GM19240 (cell line): Measurements from ENCODE around the gene TSGA10.
"Not testable (repeated sequence)": the region's sequence is repeated elsewhere in the genome, so short reads cannot be mapped to it uniquely, and the experiment has no call there.

ENCODE experiments used
- DNase-seq: peaks from one replicate; pipeline ENCODE4 v3.0.0; 2011; ENCODE audit warnings: low spot score; ENCODE audit not compliant: insufficient read length

Gene TSGA10, protein sequence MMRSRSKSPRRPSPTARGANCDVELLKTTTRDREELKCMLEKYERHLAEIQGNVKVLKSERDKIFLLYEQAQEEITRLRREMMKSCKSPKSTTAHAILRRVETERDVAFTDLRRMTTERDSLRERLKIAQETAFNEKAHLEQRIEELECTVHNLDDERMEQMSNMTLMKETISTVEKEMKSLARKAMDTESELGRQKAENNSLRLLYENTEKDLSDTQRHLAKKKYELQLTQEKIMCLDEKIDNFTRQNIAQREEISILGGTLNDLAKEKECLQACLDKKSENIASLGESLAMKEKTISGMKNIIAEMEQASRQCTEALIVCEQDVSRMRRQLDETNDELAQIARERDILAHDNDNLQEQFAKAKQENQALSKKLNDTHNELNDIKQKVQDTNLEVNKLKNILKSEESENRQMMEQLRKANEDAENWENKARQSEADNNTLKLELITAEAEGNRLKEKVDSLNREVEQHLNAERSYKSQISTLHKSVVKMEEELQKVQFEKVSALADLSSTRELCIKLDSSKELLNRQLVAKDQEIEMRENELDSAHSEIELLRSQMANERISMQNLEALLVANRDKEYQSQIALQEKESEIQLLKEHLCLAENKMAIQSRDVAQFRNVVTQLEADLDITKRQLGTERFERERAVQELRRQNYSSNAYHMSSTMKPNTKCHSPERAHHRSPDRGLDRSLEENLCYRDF

DNA sequence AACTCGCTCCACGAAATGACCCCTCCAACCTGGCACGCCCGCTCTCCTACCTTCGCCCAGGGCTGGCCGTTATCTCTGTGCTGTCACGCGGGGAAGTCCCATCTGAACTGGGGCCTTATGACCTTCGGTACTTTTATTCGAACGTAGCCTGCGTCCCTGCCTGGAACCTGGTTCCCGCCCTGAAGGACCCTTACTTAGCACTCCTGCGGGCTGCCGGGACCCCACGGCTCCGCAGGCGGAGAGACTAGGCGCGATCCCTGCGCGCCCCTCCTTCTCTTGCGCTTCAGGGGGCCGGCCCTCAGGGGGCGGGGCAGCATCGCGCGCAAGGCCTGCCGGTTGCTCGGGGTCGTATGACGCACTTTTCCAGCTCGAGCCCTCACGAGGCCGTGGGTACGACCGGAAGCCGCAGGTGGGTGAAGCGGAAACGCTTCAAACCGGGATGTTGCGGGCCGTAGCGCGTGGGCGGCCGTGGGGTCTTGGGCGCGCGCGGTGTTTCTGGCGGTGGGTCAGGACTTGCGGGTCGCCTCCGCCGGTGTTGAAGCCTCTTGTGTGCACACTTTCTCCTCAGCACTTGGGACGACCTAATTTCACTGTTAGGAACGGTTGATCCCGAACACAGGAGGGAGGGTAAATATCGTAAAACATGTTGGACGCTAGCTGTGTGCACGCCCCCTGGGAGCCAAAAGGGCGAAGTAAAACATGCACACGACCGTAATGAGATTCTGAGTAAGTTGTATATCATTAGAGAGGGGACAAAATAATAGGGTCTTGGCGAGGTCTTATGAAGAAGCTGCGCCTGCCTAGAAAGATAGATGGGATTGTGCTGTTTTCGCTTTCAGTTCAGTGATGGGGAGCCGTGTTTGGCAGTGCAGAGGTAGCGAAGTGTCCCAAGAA, at the start of gene TSGA10, which contains the start of gene LIPT1:
TSGA10 (minus strand) TSS at position 300 of the 894 bp plus-strand sequence. CDS start 45,503 bp downstream, outside the sequence.
LIPT1 (plus strand) TSS at position 325 of the 894 bp plus-strand sequence. CDS start 6,991 bp downstream, outside the sequence.
- peak; percentile 86 for DNase-seq

DNA sequence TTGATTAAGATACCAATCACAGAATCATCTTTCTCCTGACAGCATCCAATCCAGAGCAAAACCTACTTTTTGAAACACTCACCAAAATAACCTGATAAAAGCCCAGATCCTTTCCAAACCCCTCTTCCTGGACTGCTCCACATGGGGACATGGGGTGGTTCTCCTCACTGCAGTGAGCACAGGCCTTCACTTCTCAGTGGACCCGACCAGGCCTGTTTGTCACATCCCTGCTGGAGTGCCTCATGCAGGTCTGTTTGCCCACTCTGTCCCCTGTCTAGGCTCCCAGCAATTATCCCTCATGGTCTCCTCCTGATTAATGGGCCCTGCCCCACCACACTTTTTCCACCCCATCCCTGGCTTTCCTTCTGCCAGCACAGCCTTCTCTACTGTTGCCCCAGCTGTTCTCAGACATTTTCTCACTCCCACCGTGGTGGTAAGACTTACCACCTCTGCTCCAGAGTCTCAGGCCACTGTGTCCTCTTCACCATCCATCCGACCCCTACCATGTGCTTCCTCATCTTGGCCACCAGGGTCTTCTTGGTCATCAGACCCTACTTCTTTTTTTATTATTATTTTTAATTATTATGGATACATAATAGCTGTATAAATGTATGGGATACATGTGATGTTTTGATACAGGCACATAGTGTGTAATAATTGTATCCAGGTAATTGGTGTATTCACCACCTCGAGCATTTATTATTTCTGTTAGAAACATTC, 47.4 kb upstream of the TSGA10 start:
- DNase-seq = no peak

- no peak for DNase-seq
These were observed 45.5 kb upstream of the TSGA10 start for GRCh38 chr2:99200076-99200800.

GRCh38 chr2:99198103-99198841, 43.5 kb upstream of the TSGA10 start:
- DNase-seq = no peak

DNA sequence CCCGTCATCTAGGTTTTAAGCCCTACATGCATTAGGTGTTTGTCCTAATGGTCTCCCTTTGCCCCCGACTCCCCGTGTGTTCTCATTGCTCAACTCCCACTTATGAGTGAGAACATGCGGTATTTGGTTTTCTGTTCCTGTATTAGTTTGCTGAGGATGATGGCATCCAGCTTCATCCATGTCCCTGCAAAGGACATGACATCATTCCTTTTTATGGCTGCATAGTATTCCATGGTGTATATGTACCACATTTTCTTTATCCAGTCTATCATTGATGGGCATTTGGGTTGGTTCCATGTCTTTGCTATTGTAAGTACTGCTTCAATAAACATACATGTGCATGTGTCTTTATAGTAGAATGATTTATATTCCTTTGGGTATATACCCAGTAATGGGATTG, 37.6 kb upstream of the TSGA10 start:
- DNase-seq = not testable (repeated sequence)

GRCh38 chr2:99190548-99190947, 35.8 kb upstream of the TSGA10 start:
- DNase-seq = no peak

GRCh38 chr2:99188357-99188756, 33.6 kb upstream of the TSGA10 start:
- DNase-seq = no peak

DNA sequence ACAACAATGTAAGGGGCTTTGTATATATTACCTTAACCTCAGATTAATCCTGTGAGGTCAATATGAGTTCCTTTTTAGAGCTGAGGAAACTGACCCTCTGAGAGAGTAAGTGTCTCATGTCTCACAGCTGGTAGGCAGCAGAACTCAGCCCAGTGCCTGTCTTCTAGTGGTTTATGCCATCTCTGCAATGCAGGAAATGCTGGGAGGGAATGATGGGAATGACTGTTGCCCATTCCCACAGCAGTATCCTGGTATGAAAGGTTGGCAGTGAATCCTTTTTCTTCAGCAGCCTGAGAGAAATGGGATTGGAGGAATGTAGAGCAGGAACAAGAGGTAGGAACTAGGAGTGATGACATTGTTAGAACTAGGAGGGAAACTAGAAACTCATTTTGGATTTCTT, 32.3 kb upstream of the TSGA10 start:
- DNase-seq = no peak

DNA sequence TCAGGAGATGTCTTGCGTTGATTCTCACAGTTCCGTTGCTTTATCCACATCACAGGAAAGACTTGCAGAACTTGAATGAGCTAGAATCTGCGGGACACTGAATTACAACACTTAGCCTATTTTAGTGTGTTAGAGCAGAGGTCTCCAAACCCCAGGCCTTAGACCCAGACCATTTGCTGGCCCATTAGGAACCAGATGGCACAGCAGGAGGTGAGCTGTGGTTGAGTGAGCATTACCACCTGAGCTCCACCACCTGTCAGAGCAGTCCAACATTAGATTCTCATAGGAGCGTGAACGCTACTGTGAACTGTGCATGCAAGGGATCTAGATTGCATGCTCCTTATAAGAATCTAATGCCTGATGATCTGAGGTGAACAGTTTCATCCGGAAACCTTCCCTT, 30.1 kb upstream of the TSGA10 start:
- DNase-seq = no peak

- no peak for DNase-seq
These were observed 28.3 kb upstream of the TSGA10 start for GRCh38 chr2:99183025-99183424.

DNA sequence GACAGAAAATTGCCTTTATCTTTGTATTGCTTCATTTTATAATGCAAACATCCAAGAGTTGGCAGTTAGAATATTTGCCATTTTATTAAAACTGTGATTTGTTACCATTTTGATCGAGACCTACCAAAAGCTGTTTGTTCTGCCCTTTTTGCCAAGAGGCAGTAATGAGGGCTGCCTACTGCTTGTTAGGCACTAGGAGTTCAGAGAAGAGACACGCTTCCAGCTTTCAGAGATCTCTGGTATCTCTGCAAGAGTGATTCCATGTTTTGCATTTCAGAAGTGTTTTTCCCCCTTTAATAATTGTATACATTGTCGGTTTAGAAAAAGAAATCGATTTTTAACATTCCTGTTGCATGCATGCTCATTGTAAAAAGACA, 26.9 kb upstream of the TSGA10 start:
- DNase-seq = no peak

DNA sequence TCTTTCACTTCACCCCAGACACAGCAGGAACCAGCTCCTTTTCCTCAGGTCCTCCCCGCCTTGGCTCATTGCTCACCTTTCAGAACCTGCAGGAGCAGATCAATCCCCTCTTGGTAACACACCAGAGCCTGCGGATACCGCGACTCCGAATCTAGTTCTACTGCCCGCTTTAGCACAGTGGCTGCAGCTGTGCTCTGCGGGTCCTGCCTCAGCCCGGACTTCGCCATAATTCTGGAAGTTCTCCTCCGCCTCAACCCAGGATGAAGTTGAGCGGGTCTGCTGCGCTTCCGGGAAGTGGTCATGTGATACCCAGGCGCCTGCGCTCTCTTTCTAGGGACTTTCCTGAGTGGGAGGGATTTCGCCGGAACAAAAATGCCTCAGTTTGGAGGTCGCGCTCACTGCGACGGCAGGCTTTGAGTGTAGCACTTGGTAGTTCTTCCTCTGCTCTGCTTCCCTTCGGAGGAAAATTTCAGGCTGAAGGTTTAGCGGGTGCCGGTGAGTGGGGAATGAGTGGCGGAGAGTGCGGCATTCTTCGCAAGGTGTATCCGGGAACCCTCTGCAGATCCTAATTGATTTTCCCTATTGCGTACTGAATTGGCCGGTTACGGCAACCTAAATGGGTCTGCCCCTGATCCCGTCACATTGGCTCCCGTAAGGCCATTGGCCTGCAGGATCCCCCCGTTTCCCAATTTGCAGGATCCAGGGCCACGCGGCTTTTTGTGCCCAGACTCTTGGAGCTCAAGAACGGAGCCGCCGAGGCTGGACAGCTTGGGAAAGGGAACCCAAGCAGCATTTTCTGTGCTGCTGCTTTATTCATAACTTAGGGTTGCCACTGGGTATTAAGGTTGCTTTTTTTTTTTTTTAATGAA, 26.2 kb upstream of the TSGA10 start, which contains the start of the genes MITD1 and MRPL30:
MITD1 (minus strand) TSS at position 304 of the 869 bp plus-strand sequence; CDS start at position 227, 77 bp downstream.
MRPL30 (plus strand) TSS at position 430 of the 869 bp plus-strand sequence. CDS start 5,020 bp downstream, outside the sequence.
- DNase-seq = peak; percentile 58

DNA sequence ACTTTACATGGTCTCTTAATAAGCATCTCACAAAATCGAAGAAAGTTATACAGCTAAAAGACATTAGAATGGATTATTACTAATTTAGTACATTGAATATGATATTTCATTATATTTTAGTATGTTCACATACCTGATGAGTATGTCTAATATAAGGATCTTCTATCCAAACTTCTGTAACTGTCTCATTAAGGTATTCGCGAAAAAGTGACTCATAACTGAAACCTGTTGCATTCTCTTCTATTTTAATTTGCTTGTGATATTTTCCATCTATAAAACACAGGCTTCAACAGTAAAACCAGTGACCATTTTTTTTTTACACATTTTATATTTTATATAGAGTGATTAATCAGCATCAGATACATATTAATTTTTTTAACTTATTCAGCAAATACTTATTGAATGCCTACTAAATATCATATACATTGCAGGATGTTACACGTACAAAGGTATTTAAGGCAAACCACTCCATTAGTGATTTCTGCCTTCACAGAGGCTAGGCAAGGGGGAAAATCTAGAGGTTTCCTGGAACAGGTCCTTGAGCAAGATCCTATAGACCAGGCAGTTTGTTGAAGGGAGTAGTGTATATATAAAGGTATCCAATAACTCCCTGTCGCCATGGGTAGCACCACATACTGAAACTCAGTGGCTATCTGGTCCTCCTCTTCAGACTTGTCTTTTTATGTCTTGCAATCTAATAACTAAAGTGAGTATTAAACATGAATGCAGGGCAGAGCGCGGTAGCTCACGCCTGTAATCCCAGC, 16.8 kb upstream of the TSGA10 start:
- no peak for DNase-seq

DNA sequence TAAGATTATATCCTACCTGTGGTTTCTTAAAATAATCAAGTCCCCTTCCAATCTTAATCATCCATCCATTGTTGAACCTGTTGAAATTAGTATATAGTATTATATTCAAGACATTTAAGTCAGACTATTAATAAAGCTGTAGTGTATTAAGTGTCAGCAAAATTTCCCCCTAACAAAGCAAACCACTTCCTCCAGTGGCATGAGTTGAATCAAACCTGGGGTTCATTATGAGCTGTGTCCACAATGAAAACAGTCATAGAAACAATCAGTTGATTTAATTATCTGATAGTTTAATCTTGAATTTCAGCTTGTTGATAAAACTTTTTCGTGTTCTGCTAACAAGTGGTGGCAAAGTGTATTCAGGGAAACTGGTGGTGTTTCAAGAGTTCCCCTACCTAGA, 14.8 kb upstream of the TSGA10 start:
- DNase-seq = no peak

- DNase-seq = no peak
These were observed 11.5 kb upstream of the TSGA10 start for GRCh38 chr2:99166218-99166617.

DNA sequence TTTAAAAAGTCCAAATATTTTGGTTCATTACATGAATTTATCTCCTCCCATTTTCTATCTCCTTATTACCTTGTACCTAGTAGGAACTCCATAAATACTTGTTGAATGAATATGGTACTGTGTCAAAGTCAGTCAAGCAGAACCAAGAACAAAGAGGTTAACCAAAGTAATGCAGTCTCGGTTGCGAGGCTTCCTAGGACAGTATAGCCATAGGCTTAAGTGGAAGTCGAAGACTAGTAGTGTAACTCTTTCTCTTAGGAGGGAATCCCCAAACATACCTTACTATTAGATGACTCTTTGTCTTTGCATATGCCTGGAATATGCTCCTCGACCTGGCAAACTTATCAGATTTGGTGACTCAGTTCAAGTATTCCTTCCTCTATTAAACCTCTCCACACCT, 4.9 kb upstream of the TSGA10 start:
- no peak for DNase-seq

GRCh38 chr2:99158599-99158998, 3.9 kb upstream of the TSGA10 start:
- no peak for DNase-seq

DNA sequence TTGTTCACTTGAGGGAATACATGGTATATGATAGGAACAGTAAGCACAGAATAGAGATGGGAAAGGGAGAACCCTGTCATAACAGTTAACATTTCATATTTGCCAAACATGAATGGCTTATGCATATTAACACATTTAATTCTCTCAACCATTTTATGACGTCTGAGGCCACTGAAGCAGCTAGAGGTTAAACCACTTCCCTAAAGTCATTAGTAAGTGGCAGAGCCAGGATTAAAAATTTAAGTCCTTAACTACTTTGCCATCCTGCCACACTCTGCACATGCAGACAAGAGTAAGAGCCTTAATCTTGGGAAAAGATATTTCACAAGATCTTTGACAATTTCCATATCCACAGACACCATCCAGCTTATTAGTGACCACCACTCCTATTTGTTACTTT, 2.1 kb upstream of the TSGA10 start:
- DNase-seq = no peak
